ENCODE measurements around the gene AFF2.

Gene AFF2

GRCh38 chrX:148813422-148813821 lies 313.0 kb downstream of the AFF2 start:
- Histone ChIP-seq H3K36me3 (no peaks in the 10 kb centered on the region), H3K27me3 (no peaks in the 10 kb centered on the region), H3K27ac (no peak overlapping the region), H3K4me1 (no peaks in the 10 kb centered on the region), H3K9me3 (no peaks in the 10 kb centered on the region), H3K4me3 (no peak overlapping the region)
- intact Hi-C loops (cut with DNase I; ENCODE audit: low total_unique reads): no loop called here
- TF ChIP-seq CTCF (IDR thresholded peaks at IDR 0.05): no peak
- DNase-seq: no peak

- Histone ChIP-seq H3K27ac (no peak overlapping the region), H3K9me3 (no peaks in the 10 kb centered on the region), H3K36me3 (no peaks in the 10 kb centered on the region), H3K4me1 (no peaks in the 10 kb centered on the region), H3K27me3 (no peaks in the 10 kb centered on the region), H3K4me3 (no peak overlapping the region)
- no peak for DNase-seq
- intact Hi-C loops (cut with DNase I; ENCODE audit: low total_unique reads): no loop called here
- TF ChIP-seq CTCF (IDR thresholded peaks at IDR 0.05): no peak
Observed at GRCh38 chrX:148813967-148814366, 313.6 kb downstream of the AFF2 start.

- H3K9me3 ChIP-seq: no peaks in the 10 kb centered on the region
- no peak for DNase-seq
- H3K27ac ChIP-seq: no peak overlapping the region
- no peaks in the 10 kb centered on the region for H3K27me3 ChIP-seq
- no peaks in the 10 kb centered on the region for H3K4me1 ChIP-seq
- H3K36me3 ChIP-seq: no peaks in the 10 kb centered on the region
- H3K4me3 ChIP-seq: no peak overlapping the region
- intact Hi-C loops (cut with DNase I; ENCODE audit: low total_unique reads): no loop called here
- TF ChIP-seq CTCF (IDR thresholded peaks at IDR 0.05): no peak
Observed at GRCh38 chrX:148815218-148815961, 315.0 kb downstream of the AFF2 start.

GRCh38 chrX:148823986-148824385 lies 323.6 kb downstream of the AFF2 start:
- intact Hi-C loops (cut with DNase I; ENCODE audit: low total_unique reads): no loop called here
- DNase-seq: no peak
- H3K4me1 ChIP-seq: no peaks in the 10 kb centered on the region

GRCh38 chrX:148825696-148826095 lies 325.3 kb downstream of the AFF2 start:
- H3K27ac ChIP-seq: no peak overlapping the region
- DNase-seq: no peak
- no peak overlapping the region for H3K4me3 ChIP-seq
- intact Hi-C loops (cut with DNase I; ENCODE audit: low total_unique reads): no loop called here
- H3K36me3 ChIP-seq: no peaks in the 10 kb centered on the region
- H3K9me3 ChIP-seq: peaks cover 0 to 4% (median 0%) of the 10 kb centered on the region in 3 donors
- TF ChIP-seq CTCF (IDR thresholded peaks at IDR 0.05): no peak
- H3K4me1 ChIP-seq: no peaks in the 10 kb centered on the region
- no peaks in the 10 kb centered on the region for H3K27me3 ChIP-seq

More at GRCh38 chrX:148823986-148824385, 323.6 kb downstream of the AFF2 start:
- Histone ChIP-seq H3K27ac (no peak overlapping the region), H3K4me3 (no peak overlapping the region), H3K27me3 (no peaks in the 10 kb centered on the region), H3K36me3 (no peaks in the 10 kb centered on the region), H3K9me3 (no peaks in the 10 kb centered on the region)
- no peak for TF ChIP-seq CTCF (IDR thresholded peaks at IDR 0.05)
